DOHH2 (cell line): Measurements from ENCODE around the gene GFM1.

Source experiments
- H3F3A ChIP-seq: fragments of 200-600 bp; sonication (generic), shearing (Covaris generic); 2 replicates; pipeline ENCODE4 v1.6.0; 2016; ENCODE audit warnings: antibody characterized with exemption, mild to moderate bottlenecking; ENCODE audit not compliant: control insufficient read depth, insufficient read depth
- H3K27ac ChIP-seq: fragments of 200-600 bp; sonication (generic); 2 replicates; pipeline ENCODE4 v1.5.1; 2014; ENCODE audit warnings: low read depth, mild to moderate bottlenecking, low read length, moderate library complexity
- H3K27me3 ChIP-seq: fragments of 200-600 bp; sonication (generic); 2 replicates; pipeline ENCODE4 v1.6.1; 2014; ENCODE audit warnings: mild to moderate bottlenecking, low read length, mixed read lengths; ENCODE audit not compliant: control insufficient read depth
- H3K36me3 ChIP-seq: fragments of 200-600 bp; sonication (generic); 2 replicates; pipeline ENCODE4 v1.6.1; 2014; ENCODE audit warnings: mild to moderate bottlenecking, low read length, moderate library complexity, mixed read lengths; ENCODE audit not compliant: control insufficient read depth
- H3K4me1 ChIP-seq: fragments of 200-600 bp; sonication (generic); 2 replicates; pipeline ENCODE4 v1.6.1; 2014; ENCODE audit warnings: mild to moderate bottlenecking, low read length, mixed read lengths; ENCODE audit not compliant: control insufficient read depth
- H3K4me2 ChIP-seq: fragments of 200-600 bp; sonication (generic); 2 replicates; pipeline ENCODE4 v1.6.0; 2014; ENCODE audit warnings: mild to moderate bottlenecking, low read length, moderate library complexity
- H3K4me3 ChIP-seq: fragments of 200-600 bp; sonication (generic); 2 replicates; pipeline ENCODE4 v1.5.1; 2014; ENCODE audit warnings: mild to moderate bottlenecking, low read length, mixed read lengths
- H3K79me2 ChIP-seq: fragments of 200-600 bp; sonication (generic); 2 replicates; pipeline ENCODE4 v1.6.1; 2014; ENCODE audit warnings: mild to moderate bottlenecking, low read length, mixed read lengths; ENCODE audit not compliant: control insufficient read depth
- H3K9me2 ChIP-seq: fragments of 200-600 bp; sonication (generic); replicated peaks from 2 replicates; pipeline ENCODE4 v1.6.1; 2014; ENCODE audit warnings: mild to moderate bottlenecking, low read length, mixed read lengths; ENCODE audit not compliant: control insufficient read depth
- H3K9me3 ChIP-seq: fragments of 200-600 bp; sonication (generic); 2 replicates; pipeline ENCODE4 v1.6.1; 2014; ENCODE audit warnings: antibody characterized with exemption, low read length, mixed read lengths; ENCODE audit not compliant: control insufficient read depth, insufficient read depth
- H4K20me1 ChIP-seq: fragments of 200-600 bp; sonication (generic); 2 replicates; pipeline ENCODE4 v1.6.0; 2014; ENCODE audit warnings: low read depth, mild to moderate bottlenecking, antibody characterized with exemption, low read length, moderate library complexity; ENCODE audit not compliant: control insufficient read depth, insufficient read depth
- EZH2phosphoT487 ChIP-seq: fragments of 200-600 bp; sonication (generic); IDR thresholded peaks from 2 replicates; pipeline ENCODE4 v1.6.1; 2017; ENCODE audit warnings: borderline replicate concordance, mild to moderate bottlenecking, antibody characterized with exemption, low read length, moderate library complexity, mixed read lengths
- TF ChIP-seq, protein P1 (sequence below): fragments of 200-600 bp; sonication (generic); IDR thresholded peaks from one replicate; pipeline ENCODE4 v1.5.1; 2014; ENCODE audit warnings: antibody characterized with exemption, mild to moderate bottlenecking, low read depth, low read length; ENCODE audit not compliant: poor library complexity, severe bottlenecking

Gene GFM1

DNA sequence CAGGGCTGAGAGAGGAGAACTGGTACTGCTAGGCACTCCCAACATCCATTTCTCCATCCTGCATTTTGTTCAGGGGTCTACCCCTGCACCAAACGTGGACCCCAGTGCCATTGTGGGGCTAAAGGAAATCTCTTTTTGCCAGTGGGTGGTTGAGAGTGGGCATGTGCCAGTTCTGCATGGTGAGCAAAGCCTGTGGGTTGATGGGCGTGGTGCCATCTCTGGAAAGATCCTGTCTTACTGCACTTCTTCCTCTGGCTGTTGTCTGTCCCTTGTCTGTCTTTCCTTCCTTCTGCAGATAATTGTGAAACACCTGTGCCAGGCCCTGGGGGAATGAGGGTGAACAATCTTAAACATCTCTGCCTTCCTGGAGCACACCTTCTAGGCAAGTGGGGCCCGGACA is 89.3 kb downstream of the GFM1 start:
- Histone ChIP-seq H4K20me1 (no peaks in the 10 kb centered on the region), H3K9me3 (no peaks in the 10 kb centered on the region), H3F3A (no peaks in the 10 kb centered on the region), H3K4me1 (peaks cover 4% of the 10 kb centered on the region), H3K27ac (no peak overlapping the region), H3K79me2 (no peaks in the 10 kb centered on the region), H3K36me3 (no peaks in the 10 kb centered on the region), H3K4me2 (no peak overlapping the region), H3K9me2 (no peaks in the 10 kb centered on the region), H3K27me3 (no peaks in the 10 kb centered on the region), H3K4me3 (no peak overlapping the region)
- no peak for TF ChIP-seq EZH2phosphoT487
- TF ChIP-seq, protein P1, sequence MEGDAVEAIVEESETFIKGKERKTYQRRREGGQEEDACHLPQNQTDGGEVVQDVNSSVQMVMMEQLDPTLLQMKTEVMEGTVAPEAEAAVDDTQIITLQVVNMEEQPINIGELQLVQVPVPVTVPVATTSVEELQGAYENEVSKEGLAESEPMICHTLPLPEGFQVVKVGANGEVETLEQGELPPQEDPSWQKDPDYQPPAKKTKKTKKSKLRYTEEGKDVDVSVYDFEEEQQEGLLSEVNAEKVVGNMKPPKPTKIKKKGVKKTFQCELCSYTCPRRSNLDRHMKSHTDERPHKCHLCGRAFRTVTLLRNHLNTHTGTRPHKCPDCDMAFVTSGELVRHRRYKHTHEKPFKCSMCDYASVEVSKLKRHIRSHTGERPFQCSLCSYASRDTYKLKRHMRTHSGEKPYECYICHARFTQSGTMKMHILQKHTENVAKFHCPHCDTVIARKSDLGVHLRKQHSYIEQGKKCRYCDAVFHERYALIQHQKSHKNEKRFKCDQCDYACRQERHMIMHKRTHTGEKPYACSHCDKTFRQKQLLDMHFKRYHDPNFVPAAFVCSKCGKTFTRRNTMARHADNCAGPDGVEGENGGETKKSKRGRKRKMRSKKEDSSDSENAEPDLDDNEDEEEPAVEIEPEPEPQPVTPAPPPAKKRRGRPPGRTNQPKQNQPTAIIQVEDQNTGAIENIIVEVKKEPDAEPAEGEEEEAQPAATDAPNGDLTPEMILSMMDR = no peak

DNA sequence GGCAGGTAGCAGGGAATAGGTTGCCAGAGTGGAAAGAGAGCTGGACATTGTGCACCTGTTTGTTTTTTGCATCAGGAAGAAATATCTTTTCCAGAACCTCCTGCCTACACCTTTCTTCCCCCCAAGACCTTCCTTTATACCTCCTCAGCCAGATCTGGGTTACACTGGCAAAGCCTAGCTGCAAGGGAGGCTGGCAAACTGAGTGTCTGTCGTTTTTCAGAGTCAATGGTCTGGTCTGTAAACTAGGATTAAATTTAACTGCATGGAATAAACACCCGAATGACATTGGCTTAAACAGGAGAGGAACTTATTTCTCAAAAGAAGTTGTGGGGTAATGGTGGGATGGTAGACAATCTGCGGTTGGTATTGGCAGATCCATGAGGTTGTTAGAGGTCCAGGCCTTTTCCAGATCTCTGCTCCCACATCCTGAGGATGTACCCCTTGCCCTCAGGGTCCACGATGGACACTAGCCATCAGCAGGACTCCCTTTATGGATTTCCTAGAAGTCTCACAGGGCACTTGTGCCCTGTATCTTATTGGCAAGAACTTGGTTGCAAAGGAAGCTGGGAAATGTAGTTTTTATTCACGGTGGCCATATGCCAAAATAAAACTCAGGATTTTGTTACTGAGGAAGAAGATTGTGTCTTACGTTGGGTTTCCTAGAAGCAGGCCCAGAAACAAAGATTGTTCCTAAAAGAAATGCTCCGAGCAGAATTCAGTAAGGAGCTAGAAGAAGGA is 91.1 kb downstream of the GFM1 start:
- peaks cover 4% of the 10 kb centered on the region for H3K4me1 ChIP-seq
- H3K27me3 ChIP-seq = no peaks in the 10 kb centered on the region
- no peaks in the 10 kb centered on the region for H3K9me3 ChIP-seq
- H3K27ac ChIP-seq = no peak overlapping the region
- no peak overlapping the region for H3K4me3 ChIP-seq
- TF ChIP-seq, protein P1 = no peak
- TF ChIP-seq EZH2phosphoT487 = no peak
- H4K20me1 ChIP-seq = no peaks in the 10 kb centered on the region
- H3K9me2 ChIP-seq = no peaks in the 10 kb centered on the region
- no peak overlapping the region for H3K4me2 ChIP-seq
- no peaks in the 10 kb centered on the region for H3K36me3 ChIP-seq
- H3F3A ChIP-seq = no peaks in the 10 kb centered on the region
- no peaks in the 10 kb centered on the region for H3K79me2 ChIP-seq

DNA sequence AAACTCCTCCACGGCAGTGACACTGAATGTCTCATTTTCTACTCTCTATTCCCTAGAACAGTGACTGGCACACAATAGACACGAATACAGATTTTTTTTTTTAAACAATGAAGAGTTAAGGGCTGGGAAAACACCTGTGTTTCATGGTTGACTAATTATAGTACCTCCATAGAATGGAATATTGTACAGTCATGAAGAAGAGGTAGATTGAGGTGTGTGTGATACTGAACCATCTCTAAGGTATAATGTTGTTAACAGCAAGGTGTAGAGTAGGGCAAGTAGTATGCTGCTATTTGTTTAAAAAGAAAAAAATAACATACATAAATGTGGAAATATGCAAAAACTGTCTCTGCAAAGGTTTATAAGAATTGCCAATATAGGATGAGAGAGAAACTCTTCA is 93.1 kb downstream of the GFM1 start:
- no peak overlapping the region for H3K4me3 ChIP-seq
- no peaks in the 10 kb centered on the region for H3K79me2 ChIP-seq
- H3K27me3 ChIP-seq = no peaks in the 10 kb centered on the region
- no peaks in the 10 kb centered on the region for H3K9me2 ChIP-seq
- no peaks in the 10 kb centered on the region for H3K4me1 ChIP-seq
- no peaks in the 10 kb centered on the region for H3K36me3 ChIP-seq
- TF ChIP-seq, protein P1 = no peak
- no peak for TF ChIP-seq EZH2phosphoT487
- H3K4me2 ChIP-seq = no peak overlapping the region
- H3K27ac ChIP-seq = no peak overlapping the region
- no peaks in the 10 kb centered on the region for H4K20me1 ChIP-seq
- no peaks in the 10 kb centered on the region for H3K9me3 ChIP-seq
- H3F3A ChIP-seq = no peaks in the 10 kb centered on the region
